IMR-90 (cell line): Measurements from ENCODE around the gene VAV1. TPM values are rescaled to one million over a fixed set of nuclear protein-coding genes. Genes with fewer than 3 reads are reported as not detected.

Experiments
- ATAC-seq: fragments of 200-7000 bp; cut with Tn5 transposase; 2 replicates; pipeline ENCODE4 v1.9.1; 2020; ENCODE audit warnings: low read depth, mild to moderate bottlenecking, moderate library complexity
- BruUV-seq: library from RNA; stranded (reverse); fragments of 400-500 nt; replicated peaks from 2 replicates; lab custom pipeline; 2021; lab: Mats Ljungman, UMichigan
- CTCF ChIA-PET: fragments of 300-600 bp; formaldehyde crosslinking; extraction: SDS; loops from one replicate; lab custom pipeline; 2021; ENCODE audit warnings: antibody characterized with exemption; lab: Yijun Ruan, JAX
- POLR2A ChIA-PET: fragments of 300-600 bp; sonication (Branson Sonifier 250); formaldehyde crosslinking; loops from one replicate; lab custom pipeline; 2022; ENCODE audit warnings: antibody characterized with exemption; ENCODE audit not compliant: unreplicated experiment; lab: Charles Lee
- DNase-seq: peaks from one replicate; pipeline ENCODE4 v3.0.0; 2013
- H2AFZ ChIP-seq: replicated peaks from 2 replicates; pipeline ENCODE3; 2013; ENCODE audit warnings: low read length, mild to moderate bottlenecking; ENCODE audit not compliant: poor library complexity
- H2AK5ac ChIP-seq: 2 replicates; pipeline ENCODE4 v1.6.1; 2013; ENCODE audit warnings: low read depth, low read length, inconsistent platforms
- H2AK9ac ChIP-seq: replicated peaks from 2 replicates; pipeline ENCODE3; 2013; ENCODE audit warnings: mild to moderate bottlenecking, low read depth, low read length, moderate library complexity; ENCODE audit not compliant: poor library complexity
- H2BK120ac ChIP-seq: 2 replicates; pipeline ENCODE4 v1.6.1; 2013; ENCODE audit warnings: low read depth, low read length, inconsistent platforms
- H2BK15ac ChIP-seq: 3 replicates; pipeline ENCODE4 v1.6.1; 2013; ENCODE audit warnings: low read depth, low read length, inconsistent platforms
- H2BK20ac ChIP-seq: 2 replicates; pipeline ENCODE4 v1.6.1; 2013; ENCODE audit warnings: low read depth, mild to moderate bottlenecking, inconsistent platforms, low read length, moderate library complexity
- H2BK5ac ChIP-seq: 2 replicates; pipeline ENCODE4 v1.6.1; 2013; ENCODE audit warnings: mild to moderate bottlenecking, low read depth, low read length, inconsistent platforms; ENCODE audit not compliant: poor library complexity, severe bottlenecking
- H3K14ac ChIP-seq: replicated peaks from 2 replicates; pipeline ENCODE4 v1.6.1; 2013; ENCODE audit warnings: low read depth, low read length, inconsistent platforms
- H3K18ac ChIP-seq: 2 replicates; pipeline ENCODE4 v1.6.1; 2013; ENCODE audit warnings: low read depth, low read length, control low read depth
- H3K23ac ChIP-seq: 2 replicates; pipeline ENCODE4 v1.6.1; 2013; ENCODE audit warnings: low read depth, low read length, inconsistent platforms
- H3K27ac ChIP-seq: 2 replicates; pipeline ENCODE4 v1.5.1; 2013; ENCODE audit warnings: mild to moderate bottlenecking, control low read depth, low read length; ENCODE audit not compliant: insufficient read depth
- H3K27me3 ChIP-seq: 2 replicates; pipeline ENCODE4 v1.6.1; 2013; ENCODE audit warnings: low read length; ENCODE audit not compliant: control insufficient read depth, insufficient read depth
- H3K36me3 ChIP-seq: 2 replicates; pipeline ENCODE4 v1.6.1; 2013; ENCODE audit warnings: low read length, mixed read lengths; ENCODE audit not compliant: control insufficient read depth, insufficient read depth
- H3K4ac ChIP-seq: 2 replicates; pipeline ENCODE4 v1.6.1; 2013; ENCODE audit warnings: low read depth, low read length, inconsistent platforms
- H3K4me1 ChIP-seq: 2 replicates; pipeline ENCODE4 v1.6.1; 2013; ENCODE audit warnings: low read length, mixed read lengths; ENCODE audit not compliant: control insufficient read depth, insufficient read depth
- H3K4me2 ChIP-seq: 2 replicates; pipeline ENCODE4 v1.6.1; 2013; ENCODE audit warnings: low read depth, mild to moderate bottlenecking, control low read depth, low read length, moderate library complexity
- H3K4me3 ChIP-seq: 2 replicates; pipeline ENCODE4 v1.5.1; 2013; ENCODE audit warnings: low read depth, mild to moderate bottlenecking, control low read depth, low read length, moderate library complexity; ENCODE audit not compliant: insufficient read depth
- H3K56ac ChIP-seq: 2 replicates; pipeline ENCODE4 v1.6.1; 2013; ENCODE audit warnings: low read length, inconsistent platforms; ENCODE audit not compliant: insufficient read depth; ENCODE audit errors: extremely low read depth
- H3K79me1 ChIP-seq, 2 experiments: 2 replicates each; pipeline ENCODE4 v1.6.1; 2013; ENCODE audit warnings: low read length in 2 of 2, inconsistent platforms in 1 of 2, low read depth in 1 of 2
- H3K9ac ChIP-seq: 2 replicates; pipeline ENCODE4 v1.6.1; 2013; ENCODE audit warnings: low read depth, low read length, control low read depth
- H3K9me1 ChIP-seq: 2 replicates; pipeline ENCODE4 v1.6.1; 2013; ENCODE audit warnings: low read length, inconsistent platforms; ENCODE audit not compliant: insufficient read depth
- H3K9me3 ChIP-seq: 2 replicates; pipeline ENCODE4 v1.6.1; 2013; ENCODE audit warnings: low read length; ENCODE audit not compliant: control insufficient read depth, insufficient read depth
- H4K20me1 ChIP-seq: 2 replicates; pipeline ENCODE4 v1.6.1; 2013; ENCODE audit warnings: low read length, inconsistent platforms; ENCODE audit not compliant: insufficient read depth
- H4K5ac ChIP-seq: 2 replicates; pipeline ENCODE4 v1.6.1; 2013; ENCODE audit warnings: mild to moderate bottlenecking, low read depth, low read length, control low read depth
- H4K8ac ChIP-seq, 2 experiments: 2 replicates each; pipeline ENCODE4 v1.6.1; 2013; ENCODE audit warnings: low read depth in 2 of 2, low read length in 2 of 2, control low read depth in 1 of 2, inconsistent platforms in 1 of 2
- H4K91ac ChIP-seq: 2 replicates; pipeline ENCODE4 v1.6.1; 2013; ENCODE audit warnings: low read depth, low read length, inconsistent platforms; ENCODE audit not compliant: insufficient read depth
- BHLHE40 ChIP-seq: fragments of 150-350 bp; IDR thresholded peaks from 2 replicates; pipeline ENCODE4 v1.6.1; 2016; ENCODE audit warnings: mild to moderate bottlenecking, low read depth, low read length
- CEBPB ChIP-seq: IDR thresholded peaks from 2 replicates; pipeline ENCODE4 v1.6.1; 2012; ENCODE audit warnings: low read depth, low read length, improper control_type of control experiment
- CHD1 ChIP-seq: IDR thresholded peaks from 2 replicates; pipeline ENCODE4 v1.6.1; 2012; ENCODE audit warnings: low read depth, low read length, improper control_type of control experiment
- CTCF ChIP-seq: conservative IDR thresholded peaks from 2 replicates; pipeline ENCODE4 v1.5.1; 2012; ENCODE audit warnings: mild to moderate bottlenecking, low read depth, low read length, improper control_type of control experiment
- ELK1 ChIP-seq: fragments of 150-350 bp; IDR thresholded peaks from 2 replicates; pipeline ENCODE4 v1.6.1; 2016; ENCODE audit warnings: low read depth, mild to moderate bottlenecking, low read length, moderate library complexity, borderline replicate concordance
- FOS ChIP-seq: fragments of 150-350 bp; IDR thresholded peaks from 2 replicates; pipeline ENCODE4 v1.6.1; 2016; ENCODE audit warnings: low read depth, low read length
- MAFK ChIP-seq: IDR thresholded peaks from 2 replicates; pipeline ENCODE4 v1.6.1; 2012; ENCODE audit warnings: low read depth, low read length, improper control_type of control experiment
- MAZ ChIP-seq: IDR thresholded peaks from 2 replicates; pipeline ENCODE4 v1.6.1; 2012; ENCODE audit warnings: low read depth, mild to moderate bottlenecking, low read length, improper control_type of control experiment, moderate library complexity, borderline replicate concordance
- MXI1 ChIP-seq: IDR thresholded peaks from 2 replicates; pipeline ENCODE4 v1.6.1; 2012; ENCODE audit warnings: low read depth, mild to moderate bottlenecking, low read length, moderate library complexity, borderline replicate concordance
- NFE2L2 ChIP-seq: fragments of 150-350 bp; IDR thresholded peaks from 2 replicates; pipeline ENCODE4 v1.6.1; 2016; ENCODE audit warnings: low read depth, mild to moderate bottlenecking, low read length
- POLR2A ChIP-seq: IDR thresholded peaks from 2 replicates; pipeline ENCODE4 v1.6.1; 2012; ENCODE audit warnings: mild to moderate bottlenecking, low read depth, low read length
- RAD21 ChIP-seq: IDR thresholded peaks from 2 replicates; pipeline ENCODE4 v1.6.1; 2012; ENCODE audit warnings: low read length, improper control_type of control experiment
- RCOR1 ChIP-seq: IDR thresholded peaks from 2 replicates; pipeline ENCODE4 v1.6.1; 2012; ENCODE audit warnings: mild to moderate bottlenecking, low read length, improper control_type of control experiment; ENCODE audit not compliant: insufficient replicate concordance
- RFX5 ChIP-seq: IDR thresholded peaks from 2 replicates; pipeline ENCODE4 v1.8.0; 2012; ENCODE audit warnings: low read depth, mild to moderate bottlenecking, low read length, moderate library complexity
- SMC3 ChIP-seq: fragments of 150-350 bp; IDR thresholded peaks from 2 replicates; pipeline ENCODE4 v1.6.1; 2016; ENCODE audit warnings: low read depth, mild to moderate bottlenecking, antibody characterized with exemption, low read length, moderate library complexity
- USF2 ChIP-seq: fragments of 150-350 bp; IDR thresholded peaks from 2 replicates; pipeline ENCODE4 v1.6.1; 2017; ENCODE audit warnings: mild to moderate bottlenecking, antibody characterized with exemption, low read length, low read depth
- WGBS, 2 experiments: methylation state at CpG; one replicate each; pipeline versions ENCODE4 v1.1.5 to v1.1.7; 2013; ENCODE audit warnings: missing lambda C conversion rate in 2 of 2; ENCODE audit not compliant: insufficient read length in 1 of 2; ENCODE audit errors: extremely low coverage in 2 of 2; 5-methylcytosine and 5-hydroxymethylcytosine counted together
- dilution Hi-C: fragments of 300-500 bp; cut with HindIII; formaldehyde crosslinking; loops from one replicate; pipeline ENCODE4 v1.14.3; 2018; ENCODE audit warnings: low sequenced_read_pairs; ENCODE audit not compliant: unreplicated experiment
- in situ Hi-C: fragments of 300-500 bp; cut with MboI; formaldehyde crosslinking; loops from 3 replicates; pipeline ENCODE4 v1.14.3; 2019; ENCODE audit warnings: low sequenced_read_pairs, inconsistent platforms, mixed read lengths
- intact Hi-C: fragments of 100-400 bp; cut with micrococcal nuclease; formaldehyde crosslinking; loops from 2 replicates; pipeline ENCODE4 v1.10.0; 2022
- polyA plus RNA-seq, 3 experiments: library from polyadenylated mRNA; depleted of rRNA; stranded (reverse); fragments of >200 nt; gene quantifications; 2 replicates each; pipeline ENCODE4 v1.2.3, GENCODE V29; 2012; ENCODE audit warnings: low replicate concordance in 1 of 3
- total RNA-seq: library from RNA; depleted of rRNA; stranded (reverse); fragments of >200 nt; gene quantifications from 2 replicates; pipeline ENCODE4 v1.2.3, GENCODE V29; 2012

VAV1 gene
- total and polyA plus RNA-seq, 2 of the 4 experiments (the other 2 are of a cell fraction), result not detected

GRCh38 chr19:6801485-6802086, 29.1 kb downstream of the VAV1 start:
- CTCF ChIA-PET, result no interaction called here
- Histone ChIP-seq H2AFZ (peak overlapping the region; percentile 75), H3K4me2 (no peak overlapping the region; the same call in 1 of the 2 replicates), H2BK5ac (no peak overlapping the region), H3K4me3 (no peak overlapping the region), H3K14ac (no peak overlapping the region), H2BK20ac (no peak overlapping the region), H2AK5ac (no peak overlapping the region), H4K8ac (peak overlapping the region in 1 of 2 experiments; percentile 42; a peak in 1 of 4 replicates), H3K27me3 (no peaks in the 10 kb centered on the region), H2BK15ac (no peak overlapping the region), H2BK120ac (no peak overlapping the region), H3K27ac (no peak overlapping the region), H2AK9ac (no peak overlapping the region), H3K56ac (no peak overlapping the region), H4K91ac (no peak overlapping the region), H4K5ac (no peak overlapping the region), H4K20me1 (no peaks in the 10 kb centered on the region), H3K4me1 (no peaks in the 10 kb centered on the region), H3K9me1 (no peaks in the 10 kb centered on the region), H3K36me3 (no peaks in the 10 kb centered on the region), H3K18ac (no peak overlapping the region), H3K4ac (no peak overlapping the region), H3K9ac (no peak overlapping the region), H3K9me3 (peaks cover 3% of the 10 kb centered on the region), H3K79me1 (no peaks in the 10 kb centered on the region), H3K23ac (no peak overlapping the region)
- TF ChIP-seq BHLHE40, result no peak
- TF ChIP-seq MXI1, result no peak
- TF ChIP-seq RAD21, result no peak
- TF ChIP-seq RFX5, result no peak
- no peak for TF ChIP-seq NFE2L2
- no peak for TF ChIP-seq MAFK
- TF ChIP-seq ELK1, result no peak
- no peak for TF ChIP-seq CTCF
- TF ChIP-seq CEBPB, result no peak
- no peak for TF ChIP-seq MAZ
- no peak for TF ChIP-seq FOS
- TF ChIP-seq USF2, result no peak
- no peak for TF ChIP-seq SMC3
- TF ChIP-seq CHD1, result no peak
- TF ChIP-seq RCOR1, result no peak
- TF ChIP-seq POLR2A, result no peak
- no peak for DNase-seq
- no CpG with 5 or more reads among the region's 19 CpGs for WGBS, 2 experiments
- POLR2A ChIA-PET, result no interaction called here
- BruUV-seq, result no TSS peak
- dilution Hi-C loops, result no loop called here
- peak; percentile 42 for ATAC-seq
- in situ Hi-C loops, result no loop called here
- intact Hi-C loops, result no loop called here
